Measurements from ENCODE around the gene DHX34.

DHX34 gene

GRCh38 chr19:47419789-47420188 lies 70.7 kb downstream of the DHX34 start:
- no peak for DNase-seq

GRCh38 chr19:47421244-47421786 lies 72.2 kb downstream of the DHX34 start:
- DNase-seq, result no peak

- no peak for DNase-seq
Observed at GRCh38 chr19:47421844-47422395, 72.8 kb downstream of the DHX34 start.

- no peak for DNase-seq
Observed at GRCh38 chr19:47422417-47423163, 73.5 kb downstream of the DHX34 start.

GRCh38 chr19:47423203-47423882 lies 74.2 kb downstream of the DHX34 start:
- DNase-seq, result no peak

- DNase-seq, result peak; percentile 68
Observed at GRCh38 chr19:47427241-47428176, 78.4 kb downstream of the DHX34 start.

GRCh38 chr19:47428177-47428894 lies 79.2 kb downstream of the DHX34 start:
- DNase-seq, result peak; percentile 87

- DNase-seq, result no peak
Observed at GRCh38 chr19:47429140-47429793, 80.2 kb downstream of the DHX34 start.

GRCh38 chr19:47430041-47430802 lies 81.1 kb downstream of the DHX34 start:
- DNase-seq, result no peak

GRCh38 chr19:47432091-47432490 lies 83.0 kb downstream of the DHX34 start:
- DNase-seq, result no peak

Measured in 8988T (cell line).